Vagina (tissue), 2 donors: ENCODE results near the gene ZNF717. TPM values are rescaled to one million over a fixed set of nuclear protein-coding genes. Genes with fewer than 3 reads are reported as not detected.
"Not testable (repeated sequence)": the region's sequence is repeated elsewhere in the genome, so short reads cannot be mapped to it uniquely, and the experiment has no call there.

Experiments used
- DNase-seq, 2 donors: peaks; one replicate each; pipeline ENCODE4 v3.0.0-alpha.2; 2017; ENCODE audit errors: extremely low spot score in 2 of 2
- H3K27ac ChIP-seq: fragments of 200-600 bp; sonication (generic); one replicate; pipeline ENCODE4 v1.5.1; 2019
- H3K27me3 ChIP-seq: fragments of 200-600 bp; sonication (generic); one replicate; pipeline ENCODE4 v1.5.1; 2019
- H3K36me3 ChIP-seq, 2 donors: fragments of 200-600 bp; sonication (generic); one replicate each; pipeline ENCODE4 v1.5.1; 2017 to 2019
- H3K4me1 ChIP-seq: fragments of 200-600 bp; sonication (generic); one replicate; pipeline ENCODE4 v1.5.1; 2019
- H3K4me3 ChIP-seq, 2 donors: fragments of 200-600 bp; sonication (generic); 1 replicate in 1 of 2; 2 replicates in 1 of 2; pipeline ENCODE4 v1.5.1; 2016 to 2019
- H3K9me3 ChIP-seq: fragments of 200-600 bp; sonication (generic); one replicate; pipeline ENCODE4 v1.5.1; 2019
- CTCF ChIP-seq, 3 experiments: fragments of 450-650 bp in 2 of 3; fragments of 200-600 bp in 1 of 3; sonication (generic) in 1 of 3; IDR thresholded peaks; one replicate each; pipeline ENCODE4 v1.5.1; 2017 to 2019; ENCODE audit warnings: antibody characterized with exemption in 3 of 3, mild to moderate bottlenecking in 2 of 3, moderate library complexity in 2 of 3
- POLR2A ChIP-seq, 2 donors: fragments of 450-650 bp; IDR thresholded peaks; one replicate each; pipeline ENCODE4 v1.6.1; 2017; ENCODE audit warnings: antibody characterized with exemption in 2 of 2, mild to moderate bottlenecking in 2 of 2, moderate library complexity in 2 of 2
- POLR2AphosphoS5 ChIP-seq, 2 donors: sonication (generic); formaldehyde crosslinking; IDR thresholded peaks; one replicate each; pipeline ENCODE4 v1.9.0; 2017; ENCODE audit warnings: antibody characterized with exemption in 2 of 2, mild to moderate bottlenecking in 2 of 2, low read depth in 1 of 2; ENCODE audit not compliant: insufficient read depth in 1 of 2
- intact Hi-C: fragments of 100-400 bp; cut with DNase I; formaldehyde crosslinking; loops from one replicate; pipeline ENCODE4 v1.15.1; 2023
- total RNA-seq: library from RNA; depleted of rRNA; stranded (reverse); fragments of >200 nt; gene quantifications from one replicate; pipeline ENCODE4 v1.2.3, GENCODE V29; 2016

Gene ZNF717
- total RNA-seq, 1 donor from 2014 or later = 13.0 TPM

- no peak for TF ChIP-seq POLR2AphosphoS5 (IDR thresholded peaks at IDR 0.05; ENCODE audit: insufficient read depth in 1 of 2, low read depth in 1 of 2)
- no peak for TF ChIP-seq CTCF (IDR thresholded peaks at IDR 0.05)
- no peak for TF ChIP-seq POLR2A (IDR thresholded peaks at IDR 0.05)
- DNase-seq = no peak
- H3K36me3 ChIP-seq = peaks cover 0 to 36% of the 10 kb centered on the region in 2 donors
- no peaks in the 10 kb centered on the region for H3K9me3 ChIP-seq
- no peaks in the 10 kb centered on the region for H3K27me3 ChIP-seq
- intact Hi-C loops = no loop called here
- H3K4me3 ChIP-seq = no peak overlapping the region
- peaks cover 5% of the 10 kb centered on the region for H3K4me1 ChIP-seq
- no peak overlapping the region for H3K27ac ChIP-seq
Measured at GRCh38 chr3:75781079-75781745, 4.1 kb downstream of the ZNF717 start.

DNA sequence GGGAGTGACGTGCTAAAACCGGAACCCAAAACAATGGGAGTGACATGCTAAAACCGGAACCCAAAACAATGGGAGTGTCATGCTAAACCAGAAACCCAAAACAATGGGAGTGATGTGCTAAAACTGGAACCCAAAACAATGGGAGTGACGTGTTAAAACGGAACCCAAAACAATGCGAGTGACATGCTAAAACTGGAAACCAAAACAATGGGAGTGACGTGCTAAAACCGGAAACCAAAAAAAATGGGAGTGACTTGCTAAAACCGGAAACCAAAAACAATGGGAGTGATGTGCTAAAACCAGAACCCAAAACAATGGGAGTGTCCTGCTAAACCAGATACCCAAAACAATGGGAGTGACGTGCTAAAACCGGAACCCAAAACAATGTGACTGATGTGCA is 7.6 kb downstream of the ZNF717 start:
- DNase-seq, H3K27ac ChIP-seq, H3K4me1 ChIP-seq, H3K27me3 ChIP-seq, H3K4me3 ChIP-seq, H3K9me3 ChIP-seq, intact Hi-C loops: not testable (repeated sequence)
- peaks cover 0 to 49% of the 10 kb centered on the region in 2 donors for H3K36me3 ChIP-seq

GRCh38 chr3:75771631-75772030 is 13.7 kb downstream of the ZNF717 start:
- H3K36me3 ChIP-seq = peaks cover 0 to 45% of the 10 kb centered on the region in 2 donors
- DNase-seq, H3K4me3 ChIP-seq, H3K4me1 ChIP-seq, intact Hi-C loops, H3K27ac ChIP-seq, H3K9me3 ChIP-seq, H3K27me3 ChIP-seq: not testable (repeated sequence)

DNA sequence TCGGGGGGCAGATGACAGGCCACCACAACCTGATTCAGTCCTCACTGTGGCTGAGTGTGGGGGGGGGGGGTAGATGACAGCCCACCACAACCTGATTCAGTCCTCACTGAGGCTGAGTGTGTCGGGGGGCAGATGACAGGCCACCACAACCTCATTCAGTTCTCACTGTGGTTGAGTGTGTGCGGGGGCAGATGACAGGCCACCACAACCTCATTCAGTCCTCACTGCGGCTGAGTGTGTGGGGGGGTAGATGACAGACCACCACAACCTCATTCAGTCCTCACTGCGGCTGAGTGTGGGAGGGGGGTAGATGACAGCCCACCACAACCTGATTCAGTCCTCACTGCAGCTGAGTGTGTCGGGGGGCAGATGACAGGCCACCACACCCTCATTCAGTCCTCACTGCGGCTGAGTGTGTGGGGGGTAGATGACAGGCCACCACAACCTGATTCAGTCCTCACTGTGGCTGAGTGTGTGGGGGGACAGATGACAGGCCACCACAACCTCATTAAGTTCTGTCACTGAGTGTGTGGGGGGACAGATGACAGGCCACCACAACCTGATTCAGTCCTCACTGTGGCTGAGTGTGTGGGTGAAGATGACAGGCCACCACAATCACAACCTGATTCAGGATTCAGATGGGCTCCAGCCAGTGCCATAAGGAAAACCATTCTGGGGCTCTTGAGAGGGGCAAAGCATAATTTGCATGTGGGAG is 16.9 kb downstream of the ZNF717 start:
- Histone ChIP-seq H3K4me1 (no peaks in the 10 kb centered on the region), H3K27ac (no peak overlapping the region), H3K27me3 (no peaks in the 10 kb centered on the region), H3K4me3 (no peak overlapping the region), H3K36me3 (peaks cover 0 to 44% of the 10 kb centered on the region in 2 donors), H3K9me3 (peaks cover 9% of the 10 kb centered on the region)
- DNase-seq = no peak
- intact Hi-C loops = no loop called here
- TF ChIP-seq CTCF (IDR thresholded peaks at IDR 0.05) (no peak), POLR2AphosphoS5 (IDR thresholded peaks at IDR 0.05; ENCODE audit: insufficient read depth in 1 of 2, low read depth in 1 of 2) (no peak)

DNA sequence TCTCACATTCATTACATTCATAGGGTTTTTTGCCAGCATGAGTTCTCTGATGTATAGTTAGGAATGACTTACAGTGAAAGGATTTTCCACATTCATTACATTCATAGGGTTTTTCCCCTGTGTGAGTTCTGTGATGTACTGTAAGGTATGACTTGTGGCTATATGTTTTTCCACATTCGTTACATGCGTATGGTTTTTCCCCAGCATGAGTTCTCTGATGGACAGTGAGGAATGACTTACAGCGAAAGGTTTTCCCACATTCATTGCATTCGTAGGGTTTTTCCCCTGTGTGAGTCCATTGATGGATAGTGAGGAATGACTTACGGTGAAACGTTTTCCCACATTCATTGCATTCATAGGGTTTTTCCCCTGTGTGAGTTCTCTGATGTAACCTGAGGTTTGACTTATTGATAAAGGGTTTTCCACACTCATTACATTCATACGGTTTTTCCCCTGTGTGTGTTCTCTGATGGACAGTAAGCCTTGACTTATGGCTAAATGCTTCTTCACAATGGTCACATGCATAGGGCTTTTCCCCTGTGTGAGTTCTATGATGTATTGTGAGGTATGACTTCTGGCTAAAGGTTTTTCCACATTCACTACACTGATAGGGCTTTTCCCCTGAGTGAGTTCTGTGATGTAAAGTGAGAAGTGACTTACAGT is 47.4 kb downstream of the ZNF717 start:
- Histone ChIP-seq H3K27me3 (no peaks in the 10 kb centered on the region), H3K27ac (no peak overlapping the region), H3K36me3 (peaks cover 0 to 47% of the 10 kb centered on the region in 2 donors), H3K4me1 (no peaks in the 10 kb centered on the region), H3K9me3 (peaks cover 48% of the 10 kb centered on the region), H3K4me3 (no peak overlapping the region)
- DNase-seq = no peak
- no peak for TF ChIP-seq POLR2A (IDR thresholded peaks at IDR 0.05)
- TF ChIP-seq CTCF (IDR thresholded peaks at IDR 0.05) = no peak
- no peak for TF ChIP-seq POLR2AphosphoS5 (IDR thresholded peaks at IDR 0.05; ENCODE audit: insufficient read depth in 1 of 2, low read depth in 1 of 2)
- intact Hi-C loops = no loop called here

DNA sequence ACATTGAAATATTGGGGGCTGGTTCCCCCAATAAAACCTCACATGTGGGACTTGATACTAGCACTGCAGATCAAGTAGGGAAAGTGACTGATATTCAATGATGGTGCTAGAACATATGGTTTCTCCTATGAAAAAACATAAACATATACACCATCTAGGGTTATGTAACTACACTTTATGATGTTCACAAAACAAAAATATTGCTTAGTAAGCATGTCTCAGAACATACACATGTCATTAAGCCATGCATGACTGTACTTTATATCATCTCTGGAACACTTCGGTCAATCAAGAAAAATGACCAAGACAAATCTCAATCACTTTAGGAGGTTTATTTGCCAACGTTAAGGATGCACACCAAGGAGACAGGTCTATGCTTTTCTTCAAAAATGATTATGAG is 57.4 kb downstream of the ZNF717 start:
- TF ChIP-seq POLR2A (IDR thresholded peaks at IDR 0.05) (no peak), CTCF (IDR thresholded peaks at IDR 0.05) (no peak), POLR2AphosphoS5 (IDR thresholded peaks at IDR 0.05; ENCODE audit: insufficient read depth in 1 of 2, low read depth in 1 of 2) (no peak)
- DNase-seq = no peak
- Histone ChIP-seq H3K27me3 (no peaks in the 10 kb centered on the region), H3K4me3 (no peak overlapping the region), H3K4me1 (no peaks in the 10 kb centered on the region), H3K27ac (no peak overlapping the region), H3K9me3 (peaks cover 34% of the 10 kb centered on the region), H3K36me3 (peaks cover 0 to 24% of the 10 kb centered on the region in 2 donors)
- intact Hi-C loops = no loop called here
